Middle frontal gyrus (tissue), 1 donor: Measurements from ENCODE around the gene CST5.
"Not testable (repeated sequence)": the region's sequence is repeated elsewhere in the genome, so short reads cannot be mapped to it uniquely, and the experiment has no call there.

Experiments used
- DNase-seq: peaks from one replicate; pipeline ENCODE4 v3.0.0-alpha.2; 2015; ENCODE audit warnings: low spot score; ENCODE audit errors: extremely low spot score

The CST5 gene

DNA sequence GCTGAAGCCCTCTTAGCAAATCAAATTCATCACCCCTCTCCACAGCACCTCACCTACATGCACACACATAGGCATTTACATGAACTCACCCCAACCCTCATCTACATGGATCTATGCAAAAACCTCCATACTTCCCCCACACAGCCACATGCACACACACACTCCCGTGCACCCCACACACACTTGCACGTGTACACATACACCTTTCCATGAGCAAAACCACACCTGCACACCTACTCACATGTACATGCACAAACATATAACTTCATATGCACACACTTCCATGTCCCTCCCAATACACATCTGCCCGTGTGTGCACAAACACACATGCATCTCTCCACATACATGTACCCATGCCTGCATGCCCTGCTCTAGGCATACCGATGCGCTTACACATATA, 23.3 kb downstream of the CST5 start:
- no peak for DNase-seq

DNA sequence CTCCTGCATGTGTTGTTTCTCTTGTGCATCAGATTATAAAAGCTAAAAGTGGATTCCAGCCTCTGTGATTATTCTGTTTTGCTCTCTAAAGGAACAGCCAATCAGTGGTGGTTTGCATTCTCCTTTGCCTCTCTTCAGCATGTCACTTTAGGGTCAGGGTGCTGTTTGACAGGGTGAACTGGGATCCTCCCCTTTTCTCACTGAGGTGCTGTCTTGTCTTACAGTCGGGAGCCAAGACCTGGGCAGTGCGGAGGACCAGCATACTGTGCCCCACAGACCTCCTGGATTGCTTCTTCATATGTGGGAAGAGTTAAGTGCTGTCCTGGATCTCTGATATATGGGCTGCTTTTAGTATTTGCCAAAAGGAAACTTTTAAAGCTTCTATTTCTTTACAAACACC, 37.9 kb downstream of the CST5 start:
- no peak for DNase-seq

DNA sequence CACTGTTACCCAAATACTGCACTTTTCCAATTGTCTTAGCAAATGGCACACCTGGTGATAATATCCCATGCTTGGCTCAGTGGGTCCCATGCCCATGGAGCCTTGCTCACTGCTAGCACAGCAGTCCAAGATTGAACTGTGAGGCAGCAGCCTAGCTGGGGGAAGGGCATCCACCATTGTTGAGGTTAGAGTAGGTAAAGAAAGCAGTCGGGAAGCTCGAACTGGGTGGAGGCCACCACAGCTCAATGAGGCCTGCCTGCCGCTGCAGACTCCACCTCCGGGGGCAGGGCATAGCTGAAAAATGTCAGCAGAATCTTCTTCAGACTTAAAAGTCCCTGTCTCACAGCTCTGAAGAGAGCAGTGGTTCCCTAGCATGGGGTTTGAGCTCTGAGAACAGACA, 43.8 kb downstream of the CST5 start:
- DNase-seq = no peak

DNA sequence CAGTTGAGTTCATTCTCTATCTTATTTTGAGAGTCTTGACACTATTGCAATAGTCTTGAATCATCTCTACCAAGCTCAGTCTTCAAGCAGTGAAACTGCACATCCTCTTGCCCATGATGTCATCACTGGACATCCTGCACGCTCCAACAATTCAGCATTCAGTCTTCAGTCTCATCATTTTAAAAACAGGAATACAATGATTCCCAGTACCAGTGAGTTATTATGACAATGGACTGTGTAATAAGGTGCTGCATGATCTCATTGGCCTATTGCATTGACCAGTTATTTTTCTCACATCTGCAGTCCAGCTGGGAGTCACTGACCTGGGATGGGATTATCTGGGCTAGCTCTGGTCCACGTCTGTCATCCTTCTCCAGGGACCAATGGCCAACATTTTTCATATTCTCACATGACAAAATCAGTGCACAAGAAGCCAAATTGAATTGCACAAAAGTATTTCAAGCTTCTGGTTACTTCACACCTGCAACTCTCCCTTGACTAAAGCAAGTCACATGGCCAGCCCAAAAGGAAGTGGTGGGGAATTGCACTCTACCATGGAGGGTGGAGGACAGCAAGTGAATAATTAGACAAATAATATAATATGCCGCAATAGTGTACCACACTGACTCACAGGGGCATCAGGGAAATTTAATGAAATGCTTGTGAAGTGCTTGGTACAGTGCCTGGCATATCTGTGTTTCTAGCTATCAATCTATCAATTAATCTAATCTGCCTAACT, 46.6 kb downstream of the CST5 start:
- DNase-seq = no peak

DNA sequence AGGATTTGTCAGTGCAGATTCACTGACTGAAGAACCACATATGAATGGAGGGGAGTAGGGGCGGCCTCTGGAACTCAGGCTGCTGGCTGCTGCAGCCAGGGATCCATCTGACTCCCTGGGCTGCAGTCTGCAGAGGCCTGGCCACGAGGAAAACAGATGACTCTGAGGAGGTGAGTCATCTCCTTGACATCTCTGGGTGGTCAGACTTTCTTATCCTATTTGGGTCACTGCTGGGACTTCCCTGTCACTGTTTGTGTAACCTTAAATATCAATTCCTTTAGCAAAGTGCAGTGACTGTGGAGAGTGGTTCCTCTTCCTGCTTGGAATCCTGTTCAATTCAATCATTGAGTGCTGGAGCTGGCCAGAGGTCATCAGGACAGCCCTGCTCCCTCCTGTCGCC, 47.6 kb downstream of the CST5 start:
- DNase-seq = not testable (repeated sequence)

DNA sequence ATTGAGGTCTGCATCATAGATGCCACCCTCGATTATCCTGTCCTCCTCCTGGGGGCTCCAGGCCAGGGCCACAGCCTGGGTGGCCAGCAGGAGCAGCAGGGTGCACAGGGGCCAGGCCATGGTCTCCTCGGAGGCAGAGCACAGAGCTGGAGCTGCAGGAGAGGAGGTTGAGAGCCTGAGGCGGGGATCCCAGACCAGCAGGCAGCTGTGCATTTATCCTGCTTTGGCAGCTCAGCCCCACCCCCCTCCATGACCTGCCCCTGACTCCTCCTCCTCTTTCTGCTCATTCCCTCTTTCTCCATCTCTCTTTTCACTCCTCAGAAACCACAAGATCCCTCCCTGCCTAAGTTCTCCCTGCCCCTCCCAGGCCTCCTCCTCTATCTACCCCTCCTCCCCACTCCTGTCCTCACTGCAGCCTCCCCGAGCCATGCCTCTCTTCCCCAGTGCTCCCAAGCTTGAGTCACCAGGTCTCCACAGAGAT, 53.0 kb downstream of the CST5 start, which contains the start of gene CST2:
TSS of gene CST2 (minus strand) at position 189 of the 481 bp plus-strand sequence. CDS start at position 120, 69 bp downstream.
- no peak for DNase-seq
